Activated CD4-positive, alpha-beta T cell treated with anti-CD3 and anti-CD28 coated beads for 36 hours (primary cell): Measurements from ENCODE around the gene HEYL. TPM values are rescaled to one million over a fixed set of nuclear protein-coding genes. Genes with fewer than 3 reads are reported as not detected.

Source experiments
- ATAC-seq: fragments of 200-7000 bp; cut with Tn5 transposase; one replicate; pipeline ENCODE4 v1.10.0; 2021; ENCODE audit warnings: mild to moderate bottlenecking, moderate library complexity
- CTCF ChIA-PET: fragments of 350-600 bp; sonication (Branson Sonifier 250); formaldehyde crosslinking; loops from one replicate; lab custom pipeline; 2021; ENCODE audit warnings: antibody characterized with exemption; lab: Charles Lee
- POLR2A ChIA-PET: fragments of 350-600 bp; sonication (Branson Sonifier 250); formaldehyde crosslinking; loops from one replicate; lab custom pipeline; 2021; ENCODE audit warnings: antibody characterized with exemption, inconsistent platforms; lab: Charles Lee
- DNase-seq: peaks from one replicate; pipeline ENCODE4 v3.0.0-alpha.2; 2020
- H3K27ac Mint-ChIP-seq: one replicate; pipeline ENCODE4 v1.8.0; 2021; ENCODE audit warnings: mixed read lengths
- H3K27me3 Mint-ChIP-seq: one replicate; pipeline ENCODE4 v1.8.0; 2021; ENCODE audit warnings: mixed read lengths
- H3K36me3 Mint-ChIP-seq: one replicate; pipeline ENCODE4 v1.8.0; 2021; ENCODE audit warnings: low read depth, mixed read lengths
- H3K4me1 Mint-ChIP-seq: one replicate; pipeline ENCODE4 v1.8.0; 2021; ENCODE audit warnings: mixed read lengths
- H3K4me3 Mint-ChIP-seq: one replicate; pipeline ENCODE4 v1.8.0; 2021; ENCODE audit warnings: mild to moderate bottlenecking, moderate library complexity, mixed read lengths
- H3K9me3 Mint-ChIP-seq: one replicate; pipeline ENCODE4 v1.8.0; 2021; ENCODE audit warnings: low read depth, mixed read lengths
- intact Hi-C, 2 experiments: fragments of 100-400 bp; cut with DNase I in 1 of 2; cut with micrococcal nuclease in 1 of 2; formaldehyde crosslinking; loops; one replicate each; pipeline versions ENCODE4 v1.14.2 to v1.15.1; 2022 to 2024; cut with DNase I, micrococcal nuclease
- total RNA-seq, 2 experiments: library from RNA; stranded (reverse); gene quantifications; one replicate each; pipeline ENCODE4 v1.2.3, GENCODE V29; 2021

The HEYL gene
- total RNA-seq, 2 experiments from 2014 or later = 0.19 to 0.23 TPM

DNA sequence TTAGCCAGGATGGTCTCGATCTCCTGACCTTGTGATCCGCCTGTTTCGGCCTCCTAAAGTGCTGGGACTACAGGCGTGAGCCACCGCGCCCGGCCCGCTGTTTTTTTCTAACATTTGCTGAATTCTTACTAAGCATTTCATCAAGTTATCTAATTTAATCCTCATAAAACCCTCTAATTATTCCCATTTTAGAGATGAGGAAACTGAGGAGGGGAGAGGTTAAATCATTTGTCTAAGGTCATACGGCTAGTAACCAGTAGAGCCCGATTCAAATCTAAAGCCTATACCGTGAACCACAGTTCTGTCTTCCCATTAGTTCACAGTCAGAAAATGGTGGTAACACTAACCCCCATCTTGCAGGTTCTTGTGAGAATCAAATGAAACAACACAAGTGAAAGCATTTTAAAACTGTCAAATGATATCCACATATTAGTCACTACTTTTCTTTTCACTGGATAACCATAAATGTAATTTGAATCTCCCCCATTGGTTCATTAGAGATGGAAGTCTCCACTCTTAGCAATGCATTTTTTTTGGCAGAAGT lies 10.6 kb downstream of the HEYL start:
- ATAC-seq (peak; percentile 66), DNase-seq (no peak)
- Mint-ChIP-seq H3K4me1 (peaks cover 12% of the 10 kb centered on the region), H3K9me3 (no peaks in the 10 kb centered on the region), H3K36me3 (no peaks in the 10 kb centered on the region), H3K4me3 (no peak overlapping the region), H3K27ac (no peak overlapping the region), H3K27me3 (peaks cover 13% of the 10 kb centered on the region)
- CTCF ChIA-PET = interaction anchor here (1.9 kb wide), 1 partner anchor 29 kb away, joined by 9 read pairs; no protein-coding TSS in a partner anchor
- intact Hi-C loops = no loop called here
- POLR2A ChIA-PET = no interaction called here

DNA sequence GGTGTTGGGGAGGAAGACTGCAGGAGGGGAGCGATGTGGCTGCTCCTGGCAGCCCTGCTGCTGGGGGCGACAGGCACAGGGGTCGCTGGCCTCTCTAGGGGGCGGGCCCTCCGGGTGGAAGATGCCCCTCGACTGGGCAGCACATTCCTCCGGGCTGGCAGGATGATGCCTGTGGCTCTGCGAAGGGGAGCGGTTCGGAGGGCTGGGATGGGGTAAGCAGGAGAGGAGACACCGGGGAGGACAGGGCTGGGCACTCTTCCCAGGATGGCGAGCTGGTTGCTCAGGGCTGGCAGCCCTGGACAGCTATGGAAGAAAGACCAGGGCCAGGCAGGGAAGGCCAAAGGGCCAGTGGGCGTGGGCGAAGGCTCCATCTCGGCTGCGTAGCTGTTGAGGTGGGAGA lies 12.8 kb downstream of the HEYL start:
- CTCF ChIA-PET = interaction anchor here (0.9 kb wide), 1 partner anchor 9 kb away, joined by 3 read pairs; no protein-coding TSS in a partner anchor
- ATAC-seq = no peak
- intact Hi-C loops = no loop called here
- Mint-ChIP-seq H3K4me1 (peaks cover 9% of the 10 kb centered on the region), H3K27ac (no peak overlapping the region), H3K36me3 (no peaks in the 10 kb centered on the region), H3K27me3 (peaks cover 8% of the 10 kb centered on the region), H3K9me3 (no peaks in the 10 kb centered on the region), H3K4me3 (no peak overlapping the region)
- DNase-seq = no peak
- POLR2A ChIA-PET = no interaction called here

- Mint-ChIP-seq H3K4me3 (no peak overlapping the region), H3K36me3 (no peaks in the 10 kb centered on the region), H3K27me3 (peaks cover 8% of the 10 kb centered on the region), H3K4me1 (peaks cover 3% of the 10 kb centered on the region), H3K9me3 (no peaks in the 10 kb centered on the region), H3K27ac (no peak overlapping the region)
- ChIA-PET POLR2A (no interaction called here), CTCF (interaction anchor here (0.9 to 1.3 kb wide), 2 partner anchors 8 to 17 kb away, joined by 3 read pairs; no protein-coding TSS in a partner anchor)
- intact Hi-C loops = no loop called here
- no peak for DNase-seq
- ATAC-seq = no peak
These were observed 13.8 kb downstream of the HEYL start for GRCh38 chr1:39625462-39626273.

DNA sequence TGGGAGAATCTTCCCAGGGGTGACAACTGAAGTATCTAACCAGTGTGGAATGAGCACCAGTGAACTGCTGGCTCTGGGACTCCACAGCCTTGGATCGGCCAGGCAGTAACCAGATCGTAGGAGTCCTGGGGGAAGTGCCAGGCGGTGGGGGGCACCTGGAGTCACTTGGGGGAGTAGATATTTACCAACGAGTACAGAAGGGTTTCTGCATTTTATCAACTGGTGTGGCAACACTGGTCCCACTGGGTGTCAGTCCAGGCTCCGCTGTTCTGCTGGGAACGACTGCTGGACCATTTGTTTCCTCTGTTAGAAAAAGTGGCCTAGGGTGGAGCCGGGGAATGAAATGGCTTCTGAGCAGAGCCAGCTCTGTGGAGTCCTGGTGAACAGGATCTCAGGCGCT lies 14.4 kb downstream of the HEYL start:
- Mint-ChIP-seq H3K27ac (no peak overlapping the region), H3K36me3 (no peaks in the 10 kb centered on the region), H3K4me3 (no peak overlapping the region), H3K9me3 (no peaks in the 10 kb centered on the region), H3K4me1 (peaks cover 3% of the 10 kb centered on the region), H3K27me3 (peaks cover 5% of the 10 kb centered on the region)
- DNase-seq (no peak), ATAC-seq (no peak)
- CTCF ChIA-PET = interaction anchor here (0.9 to 1.3 kb wide), 3 partner anchors 16 to 87 kb away, joined by 3 read pairs; no protein-coding TSS in a partner anchor
- intact Hi-C loops = no loop called here
- POLR2A ChIA-PET = no interaction called here

DNA sequence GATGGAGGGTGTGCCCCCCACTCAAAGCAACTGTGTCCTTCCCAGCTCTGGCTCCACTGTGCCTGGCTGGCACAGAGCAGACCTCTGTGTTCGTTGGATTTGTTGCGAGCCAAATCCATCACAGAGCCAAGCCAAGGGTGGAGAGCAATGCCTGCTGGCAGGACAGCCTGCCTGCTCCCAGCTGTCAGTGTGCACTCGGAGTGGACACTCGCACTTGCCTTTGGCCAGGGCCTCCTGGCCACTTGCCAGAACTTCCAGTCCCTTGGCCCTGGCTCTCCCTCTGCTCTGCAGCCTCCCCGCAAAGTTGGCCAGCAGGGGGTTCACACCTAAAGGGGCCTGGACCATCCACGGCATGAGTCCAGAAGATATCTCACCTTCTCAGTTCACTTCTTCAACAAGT lies 16.4 kb downstream of the HEYL start:
- CTCF ChIA-PET = interaction anchor here (1.0 to 3.6 kb wide), 4 partner anchors 12 to 48 kb away, joined by 3 to 11 read pairs (median 4); no protein-coding TSS in a partner anchor

GRCh38 chr1:39622427-39622826 lies 17.0 kb downstream of the HEYL start:
- ChIA-PET CTCF (interaction anchor here (1.0 to 3.6 kb wide), 3 partner anchors 11 to 48 kb away, joined by 3 to 11 read pairs (median 5); no protein-coding TSS in a partner anchor), POLR2A (no interaction called here)
- no peak overlapping the region for H3K4me3 Mint-ChIP-seq
- no peaks in the 10 kb centered on the region for H3K36me3 Mint-ChIP-seq
- intact Hi-C loops = no loop called here
- ATAC-seq = no peak
- H3K9me3 Mint-ChIP-seq = no peaks in the 10 kb centered on the region
- no peak overlapping the region for H3K27ac Mint-ChIP-seq
- no peak for DNase-seq
- H3K4me1 Mint-ChIP-seq = no peaks in the 10 kb centered on the region
- H3K27me3 Mint-ChIP-seq = peaks cover 5% of the 10 kb centered on the region

More for the DNA sequence above, 16.4 kb downstream of the HEYL start:
- H3K4me3 Mint-ChIP-seq = no peak overlapping the region
- POLR2A ChIA-PET = no interaction called here
- peaks cover 5% of the 10 kb centered on the region for H3K27me3 Mint-ChIP-seq
- intact Hi-C loops = no loop called here
- no peaks in the 10 kb centered on the region for H3K36me3 Mint-ChIP-seq
- no peak overlapping the region for H3K27ac Mint-ChIP-seq
- no peaks in the 10 kb centered on the region for H3K4me1 Mint-ChIP-seq
- no peaks in the 10 kb centered on the region for H3K9me3 Mint-ChIP-seq
- DNase-seq = no peak
- no peak for ATAC-seq

DNA sequence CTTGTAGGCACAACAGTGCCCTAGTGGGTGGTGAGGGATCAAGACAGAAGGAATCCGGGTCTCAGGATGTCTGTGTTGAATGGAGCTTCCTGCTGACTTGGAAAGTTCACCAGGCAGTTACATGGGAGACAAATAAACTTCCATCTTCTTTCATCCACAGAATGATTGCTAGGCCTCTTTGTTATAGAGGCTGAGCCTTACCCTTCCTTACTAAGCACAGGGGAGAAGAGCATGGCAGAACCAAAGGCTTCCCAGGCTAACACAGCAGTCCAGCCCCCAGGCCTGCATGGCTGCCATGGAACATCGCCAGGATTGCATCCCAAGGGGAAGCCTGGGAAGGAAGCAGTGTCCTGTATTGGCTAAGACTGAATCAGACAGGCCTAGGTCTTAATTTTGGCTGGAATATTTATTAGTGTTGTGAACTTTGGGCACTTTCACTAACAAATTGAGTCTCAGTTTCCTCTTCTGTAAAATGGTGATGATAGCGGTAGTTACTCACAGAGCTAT lies 18.7 kb downstream of the HEYL start:
- no peak for ATAC-seq
- intact Hi-C loops = no loop called here
- Mint-ChIP-seq H3K27me3 (peaks cover 8% of the 10 kb centered on the region), H3K4me1 (no peaks in the 10 kb centered on the region), H3K36me3 (no peaks in the 10 kb centered on the region), H3K4me3 (no peak overlapping the region), H3K27ac (no peak overlapping the region), H3K9me3 (no peaks in the 10 kb centered on the region)
- no peak for DNase-seq
- ChIA-PET CTCF (interaction anchor here (1.3 to 3.6 kb wide), 4 partner anchors 10 to 37 kb away, joined by 3 to 11 read pairs (median 6); no protein-coding TSS in a partner anchor), POLR2A (no interaction called here)

- H3K36me3 Mint-ChIP-seq = no peaks in the 10 kb centered on the region
- H3K9me3 Mint-ChIP-seq = no peaks in the 10 kb centered on the region
- intact Hi-C loops = no loop called here
- H3K27me3 Mint-ChIP-seq = peaks cover 3% of the 10 kb centered on the region
- no peak for DNase-seq
- no peaks in the 10 kb centered on the region for H3K4me1 Mint-ChIP-seq
- ChIA-PET POLR2A (no interaction called here), CTCF (interaction anchor here (0.6 to 1.5 kb wide), 7 partner anchors 9 to 103 kb away, joined by 3 to 11 read pairs (median 4); no protein-coding TSS in a partner anchor)
- no peak overlapping the region for H3K4me3 Mint-ChIP-seq
- no peak for ATAC-seq
- H3K27ac Mint-ChIP-seq = no peak overlapping the region
These were observed 21.9 kb downstream of the HEYL start for GRCh38 chr1:39617488-39618049.

- ATAC-seq = no peak
- H3K9me3 Mint-ChIP-seq = no peaks in the 10 kb centered on the region
- H3K27ac Mint-ChIP-seq = no peak overlapping the region
- H3K27me3 Mint-ChIP-seq = peaks cover 3% of the 10 kb centered on the region
- H3K4me3 Mint-ChIP-seq = no peak overlapping the region
- intact Hi-C loops = no loop called here
- no peaks in the 10 kb centered on the region for H3K36me3 Mint-ChIP-seq
- no peak for DNase-seq
- POLR2A ChIA-PET = no interaction called here
- CTCF ChIA-PET = interaction anchor here (0.7 kb wide), 2 partner anchors 9 to 56 kb away, joined by 3 read pairs; no protein-coding TSS in a partner anchor
- H3K4me1 Mint-ChIP-seq = no peaks in the 10 kb centered on the region
These were observed 24.3 kb downstream of the HEYL start for GRCh38 chr1:39615086-39615673.

- Mint-ChIP-seq H3K9me3 (no peaks in the 10 kb centered on the region), H3K27me3 (peaks cover 3% of the 10 kb centered on the region), H3K4me1 (peaks cover 3% of the 10 kb centered on the region), H3K4me3 (no peak overlapping the region), H3K27ac (no peak overlapping the region), H3K36me3 (no peaks in the 10 kb centered on the region)
- DNase-seq = no peak
- ATAC-seq = no peak
- POLR2A ChIA-PET = no interaction called here
- CTCF ChIA-PET = interaction anchor here (1.4 kb wide), 1 partner anchor 43 kb away, joined by 3 read pairs; no protein-coding TSS in a partner anchor
- intact Hi-C loops = no loop called here
These were observed 25.0 kb downstream of the HEYL start for GRCh38 chr1:39614488-39614887.

DNA sequence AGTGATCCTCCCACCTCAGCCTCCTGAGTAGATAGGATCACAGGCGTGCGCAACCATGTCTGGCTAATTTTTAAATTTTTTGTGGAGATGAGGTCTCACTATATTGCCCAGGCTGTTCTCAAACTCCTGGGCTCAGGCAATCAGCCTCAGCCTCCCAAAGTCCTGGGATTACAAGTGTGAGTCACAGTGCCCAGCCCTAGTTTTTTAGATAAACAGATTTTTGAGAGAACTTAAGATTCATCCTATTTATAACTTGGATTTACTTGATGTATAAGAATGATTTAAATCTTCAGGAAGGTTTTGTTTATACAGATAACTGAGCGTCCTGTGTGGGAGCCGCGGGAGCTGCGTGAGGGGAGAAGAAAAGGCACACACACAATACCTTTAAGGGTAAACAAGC lies 26.2 kb downstream of the HEYL start:
- Mint-ChIP-seq H3K4me1 (peaks cover 6% of the 10 kb centered on the region), H3K9me3 (no peaks in the 10 kb centered on the region), H3K4me3 (no peak overlapping the region), H3K27me3 (peaks cover 3% of the 10 kb centered on the region), H3K27ac (no peak overlapping the region), H3K36me3 (no peaks in the 10 kb centered on the region)
- intact Hi-C loops = no loop called here
- ATAC-seq = no peak
- POLR2A ChIA-PET = no interaction called here
- no peak for DNase-seq
- CTCF ChIA-PET = interaction anchor here (1.0 to 1.4 kb wide), 3 partner anchors 12 to 44 kb away, joined by 3 read pairs; no protein-coding TSS in a partner anchor
